Hematopoietic multipotent progenitor cell treated with erythropoietin and hydrocortisone succinate and interleukin-3 and kit ligand, for 8 days (in vitro differentiated cells): ENCODE results near the gene PARVB.

Source experiments
- DNase-seq: peaks from one replicate; pipeline ENCODE4 v3.0.0-alpha.2; 2015

The PARVB gene

GRCh38 chr22:44142421-44143104 lies 118.5 kb downstream of the PARVB start:
- no peak for DNase-seq

- DNase-seq, result no peak
These were observed 119.0 kb downstream of the PARVB start for GRCh38 chr22:44143105-44143474.

- no peak for DNase-seq
These were observed 119.5 kb downstream of the PARVB start for GRCh38 chr22:44143579-44143978.

- DNase-seq, result no peak
These were observed 120.0 kb downstream of the PARVB start for GRCh38 chr22:44144046-44144569.

GRCh38 chr22:44145544-44145943 lies 121.4 kb downstream of the PARVB start:
- DNase-seq, result no peak

- no peak for DNase-seq
These were observed 122.2 kb downstream of the PARVB start for GRCh38 chr22:44146088-44146861.

- DNase-seq, result no peak
These were observed 123.0 kb downstream of the PARVB start for GRCh38 chr22:44147008-44147645.

- DNase-seq, result no peak
These were observed 123.9 kb downstream of the PARVB start for GRCh38 chr22:44147821-44148574.

GRCh38 chr22:44151676-44152075 lies 127.6 kb downstream of the PARVB start:
- DNase-seq, result no peak

GRCh38 chr22:44153710-44154109 lies 129.6 kb downstream of the PARVB start:
- DNase-seq, result no peak

- DNase-seq, result no peak
These were observed 130.4 kb downstream of the PARVB start for GRCh38 chr22:44154436-44154942.

- no peak for DNase-seq
These were observed 131.0 kb downstream of the PARVB start for GRCh38 chr22:44155115-44155514.

- DNase-seq, result no peak
These were observed 134.0 kb downstream of the PARVB start for GRCh38 chr22:44157916-44158618.

GRCh38 chr22:44158816-44159215 lies 134.7 kb downstream of the PARVB start:
- DNase-seq, result no peak

- DNase-seq, result no peak
These were observed 135.1 kb downstream of the PARVB start for GRCh38 chr22:44159221-44159620.

- DNase-seq, result no peak
These were observed 135.7 kb downstream of the PARVB start for GRCh38 chr22:44159811-44160210.

- DNase-seq, result peak; percentile 38
These were observed 136.3 kb downstream of the PARVB start for GRCh38 chr22:44160421-44160820.

- no peak for DNase-seq
These were observed 137.6 kb downstream of the PARVB start for GRCh38 chr22:44161673-44162072.

- DNase-seq, result no peak
These were observed 138.9 kb downstream of the PARVB start for GRCh38 chr22:44162960-44163359.

GRCh38 chr22:44163536-44163935 lies 139.4 kb downstream of the PARVB start:
- no peak for DNase-seq

- DNase-seq, result no peak
These were observed 139.9 kb downstream of the PARVB start for GRCh38 chr22:44164031-44164430.

GRCh38 chr22:44165286-44165874 lies 141.3 kb downstream of the PARVB start:
- no peak for DNase-seq
